HEK293T (cell line): ENCODE results near the gene DCPS.

Source experiments
- ARNT ChIP-seq: fragments of 450-650 bp; IDR thresholded peaks from 2 replicates; pipeline ENCODE4 v1.6.1; 2017; ENCODE audit warnings: mild to moderate bottlenecking
- BHLHE40 ChIP-seq: fragments of 450-650 bp; IDR thresholded peaks from 2 replicates; pipeline ENCODE4 v1.6.1; 2016; ENCODE audit warnings: mild to moderate bottlenecking, moderate library complexity, borderline replicate concordance
- CTBP1 ChIP-seq: fragments of 450-650 bp; IDR thresholded peaks from 2 replicates; pipeline ENCODE4 v1.6.1; 2016; ENCODE audit warnings: borderline replicate concordance
- ELF4 ChIP-seq: fragments of 450-650 bp; IDR thresholded peaks from 2 replicates; pipeline ENCODE4 v1.6.1; 2017; ENCODE audit warnings: antibody characterized with exemption
- FOXA1 ChIP-seq: fragments of 450-650 bp; IDR thresholded peaks from 2 replicates; pipeline ENCODE4 v1.6.1; 2016; ENCODE audit warnings: mild to moderate bottlenecking
- FOXK2 ChIP-seq: fragments of 450-650 bp; IDR thresholded peaks from 2 replicates; pipeline ENCODE4 v1.6.1; 2016; ENCODE audit warnings: mild to moderate bottlenecking
- FOXM1 ChIP-seq: fragments of 450-650 bp; IDR thresholded peaks from 2 replicates; pipeline ENCODE4 v1.6.1; 2017; ENCODE audit warnings: mild to moderate bottlenecking, borderline replicate concordance
- HDGF ChIP-seq: fragments of 450-650 bp; IDR thresholded peaks from 2 replicates; pipeline ENCODE4 v1.6.1; 2017; ENCODE audit warnings: antibody characterized with exemption, borderline replicate concordance
- L3MBTL2 ChIP-seq: fragments of 450-650 bp; conservative IDR thresholded peaks from 2 replicates; pipeline ENCODE4 v1.6.1; 2016; ENCODE audit warnings: mild to moderate bottlenecking
- SP1 ChIP-seq: fragments of 450-650 bp; IDR thresholded peaks from 2 replicates; pipeline ENCODE4 v1.6.1; 2017
- SUZ12 ChIP-seq: fragments of 450-650 bp; IDR thresholded peaks from 2 replicates; pipeline ENCODE4 v1.6.1; 2016; ENCODE audit warnings: mild to moderate bottlenecking
- TARDBP ChIP-seq: fragments of 450-650 bp; IDR thresholded peaks from 2 replicates; pipeline ENCODE4 v1.6.1; 2016
- ZNF384 ChIP-seq: fragments of 450-650 bp; IDR thresholded peaks from 2 replicates; pipeline ENCODE4 v1.6.1; 2016
- TF ChIP-seq, protein P1 (sequence below): fragments of 450-650 bp; IDR thresholded peaks from 2 replicates; pipeline ENCODE4 v1.6.1; 2016

GRCh38 chr11:126256216-126256615 is 47.6 kb upstream of the DCPS start:
- TF ChIP-seq ZNF384 (no peak), SUZ12 (no peak), TARDBP (no peak), FOXA1 (no peak), SP1 (no peak), ELF4 (no peak), FOXM1 (no peak), L3MBTL2 (no peak), HDGF (no peak), BHLHE40 (no peak), CTBP1 (no peak), FOXK2 (no peak), ARNT (no peak)
- TF ChIP-seq, protein P1, sequence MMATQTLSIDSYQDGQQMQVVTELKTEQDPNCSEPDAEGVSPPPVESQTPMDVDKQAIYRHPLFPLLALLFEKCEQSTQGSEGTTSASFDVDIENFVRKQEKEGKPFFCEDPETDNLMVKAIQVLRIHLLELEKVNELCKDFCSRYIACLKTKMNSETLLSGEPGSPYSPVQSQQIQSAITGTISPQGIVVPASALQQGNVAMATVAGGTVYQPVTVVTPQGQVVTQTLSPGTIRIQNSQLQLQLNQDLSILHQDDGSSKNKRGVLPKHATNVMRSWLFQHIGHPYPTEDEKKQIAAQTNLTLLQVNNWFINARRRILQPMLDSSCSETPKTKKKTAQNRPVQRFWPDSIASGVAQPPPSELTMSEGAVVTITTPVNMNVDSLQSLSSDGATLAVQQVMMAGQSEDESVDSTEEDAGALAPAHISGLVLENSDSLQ = no peak
